ENCODE measurements around the gene PARN. TPM values are rescaled to one million over a fixed set of nuclear protein-coding genes. Genes with fewer than 3 reads are reported as not detected.

PARN gene
- total RNA-seq, 1 experiment from 2014 or later = 56.2 TPM

DNA sequence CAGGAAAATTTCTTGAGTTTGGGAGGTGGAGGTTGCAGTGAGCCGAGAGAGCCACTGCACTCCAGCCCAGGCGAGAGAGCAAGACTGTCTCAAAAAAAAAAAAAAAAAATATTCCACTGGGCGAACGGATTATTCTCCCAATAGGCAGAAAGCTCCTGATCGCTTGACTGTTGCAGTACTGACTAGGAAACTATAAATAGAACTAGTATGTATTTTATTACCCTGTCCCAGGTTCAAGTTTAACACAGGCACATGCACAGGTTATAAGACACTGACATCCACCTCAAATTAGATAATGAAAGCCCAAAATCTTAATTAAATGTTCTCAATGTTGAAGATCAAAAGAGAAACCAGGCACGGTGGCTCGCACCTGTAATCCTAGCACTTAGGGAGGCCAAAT is 11.5 kb downstream of the PARN start:
- Histone ChIP-seq H3K4me2 (ENCODE audit: insufficient read depth, insufficient read length, low read length) (no peak overlapping the region), H2AK5ac (ENCODE audit: insufficient read length, low read length) (no peak overlapping the region), H3K9me3 (ENCODE audit: control insufficient read depth, low read depth, low read length) (no peaks in the 10 kb centered on the region), H3K23me2 (ENCODE audit: insufficient read length, low read depth, low read length, poor library complexity, severe bottlenecking) (no peaks in the 10 kb centered on the region), H3K56ac (ENCODE audit: insufficient read length, low read depth, low read length) (no peak overlapping the region), H3K27me3 (ENCODE audit: insufficient read depth, low read length) (no peaks in the 10 kb centered on the region), H3T11ph (ENCODE audit: low read length) (no peak overlapping the region), H3K27ac (ENCODE audit: insufficient read length, low read depth, low read length) (no peak overlapping the region), H2BK12ac (ENCODE audit: insufficient read length, low read depth, low read length) (no peak overlapping the region), H3K23ac (ENCODE audit: insufficient read length, low read depth, low read length) (no peak overlapping the region), H3K9ac (ENCODE audit: extremely low read depth, insufficient read length, low read length) (no peak overlapping the region), H2BK15ac (ENCODE audit: low read depth, low read length) (no peak overlapping the region), H3K79me1 (ENCODE audit: insufficient read depth, low read depth, low read length, poor library complexity, severe bottlenecking) (no peaks in the 10 kb centered on the region), H2BK120ac (ENCODE audit: low read depth, low read length, poor library complexity, severe bottlenecking) (no peak overlapping the region), H4K91ac (ENCODE audit: insufficient read length, low read depth, low read length) (no peak overlapping the region), H4K20me1 (ENCODE audit: control insufficient read depth, insufficient read depth, insufficient read length) (no peaks in the 10 kb centered on the region), H3K79me2 (ENCODE audit: insufficient read depth, low read length) (no peaks in the 10 kb centered on the region), H3K14ac (ENCODE audit: insufficient read depth, low read length) (no peak overlapping the region), H3K4ac (ENCODE audit: low read depth, low read length) (no peak overlapping the region), H2BK5ac (ENCODE audit: insufficient read length, low read length) (no peak overlapping the region), H4K8ac (replicated peaks; ENCODE audit: insufficient read length, low read depth, low read length) (no peak overlapping the region), H3K4me1 (ENCODE audit: insufficient read depth, low read length) (no peaks in the 10 kb centered on the region), H2BK20ac (ENCODE audit: low read depth, low read length, poor library complexity, severe bottlenecking) (no peak overlapping the region), H2AFZ (ENCODE audit: low read length) (no peak overlapping the region), H3K18ac (ENCODE audit: insufficient read length, low read depth, low read length) (no peak overlapping the region), H4K5ac (ENCODE audit: insufficient read length, low read depth, low read length) (no peak overlapping the region)
- DNase-seq = no peak
- H3K4me3 Mint-ChIP-seq = no peak overlapping the region
- no peaks in the 10 kb centered on the region for H3K4me1 Mint-ChIP-seq
- H3K27ac Mint-ChIP-seq = no peak overlapping the region
- H3K36me3 Mint-ChIP-seq (ENCODE audit: insufficient read depth in 1 of 3, low read depth in 3 of 3) = peaks cover 32 to 84% (median 69%) of the 10 kb centered on the region in 3 experiments; a peak in 6 of 7 replicates
- TF ChIP-seq CTCF (conservative IDR thresholded peaks at IDR 0.05) = no peak
- H3K9me3 Mint-ChIP-seq = no peaks in the 10 kb centered on the region
- H3K27me3 Mint-ChIP-seq (ENCODE audit: low read depth) = no peaks in the 10 kb centered on the region; the same call in 1 of the 2 replicates
- no CpG with 5 or more reads among the region's 7 CpGs for WGBS (ENCODE audit: extremely low coverage, insufficient read length, low lambda C conversion rate)
